ENCODE measurements around the gene PDE11A.
"Not testable (repeated sequence)": the region's sequence is repeated elsewhere in the genome, so short reads cannot be mapped to it uniquely, and the experiment has no call there.

PDE11A gene

GRCh38 chr2:177796011-177796410 lies 276.6 kb downstream of the PDE11A start:
- no peak for DNase-seq
- Histone ChIP-seq H3K36me3 (no peaks in the 10 kb centered on the region), H3K27ac (no peak overlapping the region), H3K27me3 (ENCODE audit: insufficient read depth, low read depth, severe bottlenecking) (no peaks in the 10 kb centered on the region), H3K9me3 (ENCODE audit: severe bottlenecking) (no peaks in the 10 kb centered on the region), H3K4me3 (ENCODE audit: low read depth, low read length) (no peak overlapping the region)
- TF ChIP-seq CTCF (IDR thresholded peaks at IDR 0.05; ENCODE audit: low read depth, low read length), result no peak

DNA sequence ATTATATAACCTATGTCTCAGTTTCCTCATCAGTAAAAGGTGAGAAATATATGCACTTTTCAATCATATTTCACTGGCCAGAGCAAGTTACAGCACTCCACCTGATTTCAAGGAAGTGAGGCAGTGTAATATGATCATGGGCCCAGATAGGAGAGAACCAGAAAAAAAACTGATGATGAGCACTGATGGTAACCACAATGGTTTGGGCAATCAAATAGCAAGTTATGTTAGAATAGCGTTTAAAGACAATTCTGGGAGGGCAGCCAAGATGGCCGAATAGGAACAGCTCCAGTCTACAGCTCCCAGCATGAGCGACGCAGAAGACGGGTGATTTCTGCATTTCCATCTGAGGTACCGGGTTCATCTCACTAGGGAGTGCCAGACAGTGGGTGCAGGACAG lies 287.4 kb downstream of the PDE11A start:
- not testable (repeated sequence) for H3K9me3 ChIP-seq (ENCODE audit: severe bottlenecking); H3K4me3 ChIP-seq (ENCODE audit: low read depth, low read length); DNase-seq; H3K36me3 ChIP-seq; H3K27ac ChIP-seq
- H3K27me3 ChIP-seq (ENCODE audit: insufficient read depth, low read depth, severe bottlenecking), result peaks cover 24% of the 10 kb centered on the region

DNA sequence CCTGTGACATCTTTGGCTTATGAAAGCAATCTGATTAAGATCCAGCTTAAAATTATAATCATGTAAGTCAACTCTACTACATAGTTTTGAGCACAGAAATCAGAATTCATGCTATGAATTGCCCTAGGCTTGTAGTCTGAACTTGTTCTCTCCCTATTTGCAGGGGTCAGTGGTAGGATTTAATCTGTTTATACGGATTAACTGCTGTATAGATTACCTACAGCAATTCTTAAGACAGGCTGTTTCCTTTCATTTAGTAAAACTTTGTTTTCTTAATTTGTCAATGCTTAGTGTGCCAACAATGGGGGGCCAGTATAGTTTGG lies 287.9 kb downstream of the PDE11A start:
- DNase-seq, result no peak
- no peak overlapping the region for H3K27ac ChIP-seq

GRCh38 chr2:177783835-177784744 lies 288.5 kb downstream of the PDE11A start:
- DNase-seq, result no peak

More for the DNA sequence above, 287.9 kb downstream of the PDE11A start:
- Histone ChIP-seq H3K36me3 (no peaks in the 10 kb centered on the region), H3K9me3 (ENCODE audit: severe bottlenecking) (peaks cover 4% of the 10 kb centered on the region), H3K4me3 (ENCODE audit: low read depth, low read length) (no peak overlapping the region), H3K27me3 (ENCODE audit: insufficient read depth, low read depth, severe bottlenecking) (peaks cover 29% of the 10 kb centered on the region)
- TF ChIP-seq CTCF (IDR thresholded peaks at IDR 0.05; ENCODE audit: low read depth, low read length), result no peak

GRCh38 chr2:177783091-177783490 lies 289.5 kb downstream of the PDE11A start:
- Histone ChIP-seq H3K27ac (no peak overlapping the region), H3K4me3 (ENCODE audit: low read depth, low read length) (no peak overlapping the region), H3K27me3 (ENCODE audit: insufficient read depth, low read depth, severe bottlenecking) (peaks cover 43% of the 10 kb centered on the region), H3K36me3 (no peaks in the 10 kb centered on the region), H3K9me3 (ENCODE audit: severe bottlenecking) (peaks cover 4% of the 10 kb centered on the region)
- no peak for DNase-seq
- no peak for TF ChIP-seq CTCF (IDR thresholded peaks at IDR 0.05; ENCODE audit: low read depth, low read length)

More at GRCh38 chr2:177783835-177784744, 288.5 kb downstream of the PDE11A start:
- Histone ChIP-seq H3K4me3 (ENCODE audit: low read depth, low read length) (no peak overlapping the region), H3K36me3 (no peaks in the 10 kb centered on the region), H3K27me3 (ENCODE audit: insufficient read depth, low read depth, severe bottlenecking) (peaks cover 35% of the 10 kb centered on the region), H3K9me3 (ENCODE audit: severe bottlenecking) (peaks cover 4% of the 10 kb centered on the region), H3K27ac (no peak overlapping the region)
- no peak for TF ChIP-seq CTCF (IDR thresholded peaks at IDR 0.05; ENCODE audit: low read depth, low read length)

DNA sequence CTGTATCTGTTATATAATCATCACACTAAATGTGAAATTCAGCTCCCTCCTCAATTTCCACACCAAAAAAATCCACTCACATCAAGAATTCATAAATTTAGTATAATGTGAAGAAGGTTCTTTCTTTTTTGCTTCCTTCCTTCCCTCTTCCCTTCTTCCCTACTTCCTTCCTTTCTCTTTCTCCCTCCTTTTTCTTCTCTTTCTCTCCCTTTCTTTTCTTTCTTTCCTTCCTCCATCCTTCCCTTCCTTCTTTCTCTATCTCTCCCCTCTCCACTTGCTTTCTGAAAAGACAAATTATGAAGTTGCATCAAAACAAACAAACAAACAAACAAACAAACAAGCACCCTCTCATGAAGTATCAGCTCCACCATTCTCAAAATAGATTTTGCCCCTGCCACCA lies 290.0 kb downstream of the PDE11A start:
- no peak for TF ChIP-seq CTCF (IDR thresholded peaks at IDR 0.05; ENCODE audit: low read depth, low read length)
- Histone ChIP-seq H3K4me3 (ENCODE audit: low read depth, low read length) (no peak overlapping the region), H3K9me3 (ENCODE audit: severe bottlenecking) (peaks cover 4% of the 10 kb centered on the region), H3K36me3 (no peaks in the 10 kb centered on the region), H3K27me3 (ENCODE audit: insufficient read depth, low read depth, severe bottlenecking) (peaks cover 48% of the 10 kb centered on the region), H3K27ac (no peak overlapping the region)
- no peak for DNase-seq

Data from WERI-Rb-1 (cell line).